ENCODE measurements around the gene MUCL3.

DNA sequence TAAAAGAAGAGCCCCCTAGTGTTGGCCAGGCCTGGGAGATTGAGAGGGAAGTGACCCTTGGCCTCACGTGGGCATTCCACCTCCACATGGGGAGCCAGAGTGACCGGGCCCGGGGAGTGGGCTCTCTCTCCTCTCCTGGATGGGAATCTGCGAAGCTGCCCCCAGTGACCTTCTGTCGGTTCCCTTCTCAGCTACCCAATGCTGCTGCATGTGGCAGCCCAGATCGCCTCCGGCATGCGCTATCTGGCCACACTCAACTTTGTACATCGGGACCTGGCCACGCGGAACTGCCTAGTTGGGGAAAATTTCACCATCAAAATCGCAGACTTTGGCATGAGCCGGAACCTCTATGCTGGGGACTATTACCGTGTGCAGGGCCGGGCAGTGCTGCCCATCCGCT is 42.9 kb upstream of the MUCL3 start:
- TF ChIP-seq, protein P1, sequence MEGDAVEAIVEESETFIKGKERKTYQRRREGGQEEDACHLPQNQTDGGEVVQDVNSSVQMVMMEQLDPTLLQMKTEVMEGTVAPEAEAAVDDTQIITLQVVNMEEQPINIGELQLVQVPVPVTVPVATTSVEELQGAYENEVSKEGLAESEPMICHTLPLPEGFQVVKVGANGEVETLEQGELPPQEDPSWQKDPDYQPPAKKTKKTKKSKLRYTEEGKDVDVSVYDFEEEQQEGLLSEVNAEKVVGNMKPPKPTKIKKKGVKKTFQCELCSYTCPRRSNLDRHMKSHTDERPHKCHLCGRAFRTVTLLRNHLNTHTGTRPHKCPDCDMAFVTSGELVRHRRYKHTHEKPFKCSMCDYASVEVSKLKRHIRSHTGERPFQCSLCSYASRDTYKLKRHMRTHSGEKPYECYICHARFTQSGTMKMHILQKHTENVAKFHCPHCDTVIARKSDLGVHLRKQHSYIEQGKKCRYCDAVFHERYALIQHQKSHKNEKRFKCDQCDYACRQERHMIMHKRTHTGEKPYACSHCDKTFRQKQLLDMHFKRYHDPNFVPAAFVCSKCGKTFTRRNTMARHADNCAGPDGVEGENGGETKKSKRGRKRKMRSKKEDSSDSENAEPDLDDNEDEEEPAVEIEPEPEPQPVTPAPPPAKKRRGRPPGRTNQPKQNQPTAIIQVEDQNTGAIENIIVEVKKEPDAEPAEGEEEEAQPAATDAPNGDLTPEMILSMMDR (IDR thresholded peaks at IDR 0.05) = no peak
- no peak for TF ChIP-seq POLR2A (IDR thresholded peaks at IDR 0.05)
